ENCODE data around the gene ANKRD28.

DNA sequence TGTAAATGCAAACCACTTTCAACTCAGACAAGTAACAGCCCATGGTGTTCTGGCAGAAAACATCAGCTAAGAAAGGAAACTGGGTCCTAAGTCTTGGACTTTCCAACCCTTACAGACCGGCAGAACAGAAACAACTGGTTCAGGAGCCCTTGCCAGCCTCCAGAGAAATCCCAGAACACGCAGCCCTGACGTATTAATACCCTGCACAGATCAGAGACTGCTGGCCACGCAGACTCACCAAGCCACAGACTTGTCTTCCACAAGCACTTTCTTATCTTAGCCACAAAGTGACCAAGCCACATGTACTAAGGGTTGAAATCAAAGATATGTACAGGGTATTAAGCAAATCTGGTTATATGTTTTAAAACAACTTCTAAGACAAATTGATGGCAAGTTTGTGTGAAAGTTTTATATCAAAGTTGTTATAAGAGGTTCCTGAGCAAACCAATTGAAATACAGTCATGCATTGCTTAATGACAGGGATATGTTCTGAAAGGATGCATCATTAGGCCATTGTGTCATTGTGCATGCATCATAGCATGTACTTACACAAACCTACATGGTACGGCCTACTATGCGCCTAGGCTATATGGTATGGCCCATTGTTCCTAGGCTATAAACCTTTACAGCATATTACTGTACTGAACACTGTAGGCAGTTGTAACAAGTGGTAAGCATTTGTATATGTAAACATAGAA, 159.4 kb downstream of the ANKRD28 start:
- TF ChIP-seq, protein P1, sequence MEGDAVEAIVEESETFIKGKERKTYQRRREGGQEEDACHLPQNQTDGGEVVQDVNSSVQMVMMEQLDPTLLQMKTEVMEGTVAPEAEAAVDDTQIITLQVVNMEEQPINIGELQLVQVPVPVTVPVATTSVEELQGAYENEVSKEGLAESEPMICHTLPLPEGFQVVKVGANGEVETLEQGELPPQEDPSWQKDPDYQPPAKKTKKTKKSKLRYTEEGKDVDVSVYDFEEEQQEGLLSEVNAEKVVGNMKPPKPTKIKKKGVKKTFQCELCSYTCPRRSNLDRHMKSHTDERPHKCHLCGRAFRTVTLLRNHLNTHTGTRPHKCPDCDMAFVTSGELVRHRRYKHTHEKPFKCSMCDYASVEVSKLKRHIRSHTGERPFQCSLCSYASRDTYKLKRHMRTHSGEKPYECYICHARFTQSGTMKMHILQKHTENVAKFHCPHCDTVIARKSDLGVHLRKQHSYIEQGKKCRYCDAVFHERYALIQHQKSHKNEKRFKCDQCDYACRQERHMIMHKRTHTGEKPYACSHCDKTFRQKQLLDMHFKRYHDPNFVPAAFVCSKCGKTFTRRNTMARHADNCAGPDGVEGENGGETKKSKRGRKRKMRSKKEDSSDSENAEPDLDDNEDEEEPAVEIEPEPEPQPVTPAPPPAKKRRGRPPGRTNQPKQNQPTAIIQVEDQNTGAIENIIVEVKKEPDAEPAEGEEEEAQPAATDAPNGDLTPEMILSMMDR (IDR thresholded peaks at IDR 0.05; ENCODE audit: low read length): no peak
- no peak for TF ChIP-seq EZH2 (optimal IDR thresholded peaks at IDR 0.05; ENCODE audit: low read depth, low read length)
